ENCODE results near the gene PAPSS1. TPM values are rescaled to one million over a fixed set of nuclear protein-coding genes. Genes with fewer than 3 reads are reported as not detected.

PAPSS1 gene
- total and polyA plus RNA-seq, 2 donors from 2014 or later, result 28.1 to 47.7 TPM

GRCh38 chr4:107619066-107619465, 101.0 kb downstream of the PAPSS1 start:
- intact Hi-C loops (cut with DNase I), result no loop called here
- peak in 2 of 5 donors; percentile 3 to 25 for DNase-seq
- Histone ChIP-seq H3K4me3 (ENCODE audit: low read length in 3 of 3) (no peak overlapping the region), H3K27ac (ENCODE audit: low read depth in 2 of 2, low read length in 2 of 2) (no peak overlapping the region), H3K9ac (ENCODE audit: low read length in 3 of 3) (no peak overlapping the region), H3K27me3 (ENCODE audit: control insufficient read depth, insufficient read depth, low read length) (no peaks in the 10 kb centered on the region), H3K36me3 (ENCODE audit: control insufficient read depth in 2 of 3, insufficient read depth in 3 of 3, low read length in 3 of 3) (peaks cover 0 to under 1% (median 0%) of the 10 kb centered on the region in 3 donors), H3K4me1 (ENCODE audit: control insufficient read depth in 2 of 3, insufficient read depth in 2 of 3, low read depth in 1 of 3, low read length in 3 of 3) (no peaks in the 10 kb centered on the region), H3K9me3 (ENCODE audit: control insufficient read depth in 2 of 3, insufficient read depth in 1 of 3, low read length in 3 of 3) (no peaks in the 10 kb centered on the region)
- TF ChIP-seq, protein P1, sequence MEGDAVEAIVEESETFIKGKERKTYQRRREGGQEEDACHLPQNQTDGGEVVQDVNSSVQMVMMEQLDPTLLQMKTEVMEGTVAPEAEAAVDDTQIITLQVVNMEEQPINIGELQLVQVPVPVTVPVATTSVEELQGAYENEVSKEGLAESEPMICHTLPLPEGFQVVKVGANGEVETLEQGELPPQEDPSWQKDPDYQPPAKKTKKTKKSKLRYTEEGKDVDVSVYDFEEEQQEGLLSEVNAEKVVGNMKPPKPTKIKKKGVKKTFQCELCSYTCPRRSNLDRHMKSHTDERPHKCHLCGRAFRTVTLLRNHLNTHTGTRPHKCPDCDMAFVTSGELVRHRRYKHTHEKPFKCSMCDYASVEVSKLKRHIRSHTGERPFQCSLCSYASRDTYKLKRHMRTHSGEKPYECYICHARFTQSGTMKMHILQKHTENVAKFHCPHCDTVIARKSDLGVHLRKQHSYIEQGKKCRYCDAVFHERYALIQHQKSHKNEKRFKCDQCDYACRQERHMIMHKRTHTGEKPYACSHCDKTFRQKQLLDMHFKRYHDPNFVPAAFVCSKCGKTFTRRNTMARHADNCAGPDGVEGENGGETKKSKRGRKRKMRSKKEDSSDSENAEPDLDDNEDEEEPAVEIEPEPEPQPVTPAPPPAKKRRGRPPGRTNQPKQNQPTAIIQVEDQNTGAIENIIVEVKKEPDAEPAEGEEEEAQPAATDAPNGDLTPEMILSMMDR (IDR thresholded peaks at IDR 0.05; ENCODE audit: borderline replicate concordance, extremely low read depth, insufficient read depth), result no peak
- no peak for FAIRE-seq

DNA sequence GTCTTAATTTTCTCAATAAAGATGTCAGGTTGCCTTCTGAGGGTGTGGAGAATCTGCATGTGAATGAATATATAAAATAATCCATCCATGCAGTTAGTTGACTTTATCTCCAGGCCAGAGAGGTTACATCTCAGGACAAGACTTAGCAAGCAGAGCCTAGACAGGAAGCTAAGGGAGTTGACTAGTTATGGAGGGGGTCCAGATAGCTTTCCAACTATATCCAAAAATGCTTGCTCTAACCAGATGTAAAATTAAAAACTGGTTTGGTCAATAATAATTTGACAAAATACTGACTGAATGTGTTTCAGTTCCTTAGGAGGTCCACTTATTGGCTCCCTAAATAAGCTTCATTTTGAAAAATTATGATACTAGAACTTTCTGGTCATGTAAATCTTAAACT, 101.4 kb downstream of the PAPSS1 start:
- TF ChIP-seq, protein P1 (IDR thresholded peaks at IDR 0.05; ENCODE audit: borderline replicate concordance, extremely low read depth, insufficient read depth), result no peak
- Histone ChIP-seq H3K4me3 (ENCODE audit: low read length in 3 of 3) (no peak overlapping the region), H3K9me3 (ENCODE audit: control insufficient read depth in 2 of 3, insufficient read depth in 1 of 3, low read length in 3 of 3) (no peaks in the 10 kb centered on the region), H3K36me3 (ENCODE audit: control insufficient read depth in 2 of 3, insufficient read depth in 3 of 3, low read length in 3 of 3) (peaks cover 0 to 3% (median 0%) of the 10 kb centered on the region in 3 donors), H3K27ac (ENCODE audit: low read depth in 2 of 2, low read length in 2 of 2) (no peak overlapping the region), H3K9ac (ENCODE audit: low read length in 3 of 3) (no peak overlapping the region), H3K27me3 (ENCODE audit: control insufficient read depth, insufficient read depth, low read length) (no peaks in the 10 kb centered on the region), H3K4me1 (ENCODE audit: control insufficient read depth in 2 of 3, insufficient read depth in 2 of 3, low read depth in 1 of 3, low read length in 3 of 3) (no peaks in the 10 kb centered on the region)
- intact Hi-C loops (cut with DNase I), result no loop called here
- FAIRE-seq (no peak), DNase-seq (no peak)

DNA sequence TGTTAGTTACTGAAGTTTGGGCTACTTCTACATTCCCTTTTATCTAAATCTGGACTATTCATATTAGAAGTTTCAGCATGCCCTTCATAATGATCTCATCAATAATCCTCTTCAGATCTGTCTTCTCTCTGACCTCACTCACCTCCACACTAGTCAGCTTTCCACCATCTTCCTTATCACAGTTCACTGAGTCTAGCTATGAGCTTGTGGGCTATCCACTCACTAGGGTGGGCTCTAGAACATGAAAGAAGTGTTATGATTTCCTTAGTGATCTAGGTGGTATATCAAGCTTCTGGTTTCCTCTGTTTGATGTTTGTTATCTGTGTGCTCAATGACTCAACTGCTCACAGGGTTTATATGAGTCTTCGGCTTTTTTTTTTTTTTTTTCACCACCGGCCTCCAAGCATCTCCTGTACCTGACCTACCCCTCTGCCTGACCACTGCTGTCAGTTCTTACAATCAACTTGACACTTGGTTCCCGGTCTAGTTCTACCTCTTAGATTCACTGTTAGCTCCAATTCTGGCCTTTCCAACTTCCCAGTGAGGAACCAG, 103.1 kb downstream of the PAPSS1 start:
- no peak overlapping the region for H3K4me3 ChIP-seq (ENCODE audit: low read length in 3 of 3)
- no peak overlapping the region for H3K27ac ChIP-seq (ENCODE audit: low read depth in 2 of 2, low read length in 2 of 2)
- no peak overlapping the region for H3K9ac ChIP-seq (ENCODE audit: low read length in 3 of 3)
- DNase-seq (no peak), FAIRE-seq (no peak)
- TF ChIP-seq, protein P1 (IDR thresholded peaks at IDR 0.05; ENCODE audit: borderline replicate concordance, extremely low read depth, insufficient read depth), result no peak
- peaks cover 0 to 3% (median 0%) of the 10 kb centered on the region in 3 donors for H3K36me3 ChIP-seq (ENCODE audit: control insufficient read depth in 2 of 3, insufficient read depth in 3 of 3, low read length in 3 of 3)
- H3K9me3 ChIP-seq (ENCODE audit: control insufficient read depth in 2 of 3, insufficient read depth in 1 of 3, low read length in 3 of 3), result no peaks in the 10 kb centered on the region
- no peaks in the 10 kb centered on the region for H3K4me1 ChIP-seq (ENCODE audit: control insufficient read depth in 2 of 3, insufficient read depth in 2 of 3, low read depth in 1 of 3, low read length in 3 of 3)
- no peaks in the 10 kb centered on the region for H3K27me3 ChIP-seq (ENCODE audit: control insufficient read depth, insufficient read depth, low read length)
- intact Hi-C loops (cut with DNase I), result no loop called here

DNA sequence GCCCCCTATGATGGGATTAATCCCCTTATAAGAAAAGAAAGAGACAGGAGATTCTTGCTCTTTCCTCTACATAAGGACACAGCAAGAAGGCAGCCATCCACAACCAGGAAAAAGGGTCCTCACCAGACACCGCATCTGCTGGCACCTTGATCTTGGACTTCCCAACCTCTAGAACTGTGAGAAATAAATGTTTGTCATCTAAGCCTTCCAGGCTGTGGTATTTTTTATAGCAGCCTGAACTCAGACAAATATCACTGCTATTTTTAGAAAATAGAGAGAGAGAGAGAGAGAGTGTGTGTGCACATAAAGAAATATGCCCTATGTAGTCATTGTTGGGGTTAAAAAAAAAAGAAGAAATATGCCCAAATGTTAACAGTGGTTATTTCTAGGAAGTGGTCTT, 104.2 kb downstream of the PAPSS1 start:
- no peaks in the 10 kb centered on the region for H3K27me3 ChIP-seq (ENCODE audit: control insufficient read depth, insufficient read depth, low read length)
- H3K27ac ChIP-seq (ENCODE audit: low read depth in 2 of 2, low read length in 2 of 2), result no peak overlapping the region
- FAIRE-seq (no peak), DNase-seq (no peak)
- H3K9me3 ChIP-seq (ENCODE audit: control insufficient read depth in 2 of 3, insufficient read depth in 1 of 3, low read length in 3 of 3), result no peaks in the 10 kb centered on the region
- intact Hi-C loops (cut with DNase I), result no loop called here
- H3K9ac ChIP-seq (ENCODE audit: low read length in 3 of 3), result no peak overlapping the region
- no peaks in the 10 kb centered on the region for H3K4me1 ChIP-seq (ENCODE audit: control insufficient read depth in 2 of 3, insufficient read depth in 2 of 3, low read depth in 1 of 3, low read length in 3 of 3)
- no peak overlapping the region for H3K4me3 ChIP-seq (ENCODE audit: low read length in 3 of 3)
- peaks cover 0 to 3% (median 0%) of the 10 kb centered on the region in 3 donors for H3K36me3 ChIP-seq (ENCODE audit: control insufficient read depth in 2 of 3, insufficient read depth in 3 of 3, low read length in 3 of 3)
- TF ChIP-seq, protein P1 (IDR thresholded peaks at IDR 0.05; ENCODE audit: borderline replicate concordance, extremely low read depth, insufficient read depth), result no peak

All from kidney (tissue), 14 donors.